ENCODE measurements around the gene VPS13C.

VPS13C gene

DNA sequence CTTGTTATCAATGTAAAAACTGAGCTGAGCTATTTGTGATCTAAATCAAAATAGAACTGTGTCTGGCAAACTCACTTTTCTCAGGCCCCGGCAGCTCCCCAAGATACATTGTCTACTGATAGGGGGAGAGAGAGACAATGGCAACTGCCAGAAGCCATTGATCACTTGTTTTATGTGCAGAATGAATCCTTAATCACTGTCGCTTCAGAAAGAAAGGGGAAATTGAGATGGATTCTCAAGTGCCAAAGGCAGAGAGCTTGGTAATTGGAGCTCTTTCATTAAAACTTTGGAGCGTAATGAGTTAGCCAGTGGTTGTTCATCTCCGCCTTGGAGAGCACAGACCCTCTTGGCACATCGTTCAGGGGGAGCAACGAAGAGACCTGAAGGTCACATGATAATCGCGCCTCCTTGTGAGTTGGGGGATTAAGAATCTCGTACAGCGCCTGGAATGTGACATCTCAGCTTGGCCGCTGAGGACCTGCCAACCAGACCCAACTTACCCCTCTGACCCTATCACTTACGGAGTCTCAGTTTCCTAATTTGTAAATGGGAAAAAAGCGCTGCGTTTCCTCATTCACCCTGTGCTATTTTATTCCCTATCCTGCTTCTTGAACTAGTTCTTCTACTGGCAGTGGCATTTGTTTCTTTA is 252.8 kb downstream of the VPS13C start:
- DNase-seq (ENCODE audit: low read depth) = no peak
- no peak overlapping the region for H3K4me3 ChIP-seq (replicated peaks; ENCODE audit: low read depth, low read length)
- no peak for TF ChIP-seq CTCF (IDR thresholded peaks at IDR 0.05; ENCODE audit: low read length, missing control alignments)

All from fibroblast of pulmonary artery (primary cell).